Karpas-422 (cell line): Measurements from ENCODE around the gene SPRR2F. TPM values are rescaled to one million over a fixed set of nuclear protein-coding genes. Genes with fewer than 3 reads are reported as not detected.

ENCODE experiments used
- DNase-seq: peaks from one replicate; pipeline ENCODE4 v3.0.0-alpha.2; 2015
- H2AFZ ChIP-seq: fragments of 200-600 bp; sonication (generic); 2 replicates; pipeline ENCODE4 v1.6.1; 2014; ENCODE audit warnings: antibody characterized with exemption, low read length, mixed read lengths
- H3K27ac ChIP-seq: fragments of 200-600 bp; sonication (generic); 2 replicates; pipeline ENCODE4 v1.5.1; 2014; ENCODE audit warnings: mild to moderate bottlenecking, low read length, moderate library complexity
- H3K27me3 ChIP-seq: fragments of 200-600 bp; sonication (generic); 2 replicates; pipeline ENCODE4 v1.6.1; 2014; ENCODE audit warnings: low read length, mixed read lengths
- H3K36me3 ChIP-seq: fragments of 200-600 bp; sonication (generic); 2 replicates; pipeline ENCODE4 v1.6.1; 2014; ENCODE audit warnings: low read length, mixed read lengths; ENCODE audit not compliant: insufficient read depth
- H3K4me1 ChIP-seq: fragments of 200-600 bp; sonication (generic); 2 replicates; pipeline ENCODE4 v1.6.1; 2014; ENCODE audit warnings: mild to moderate bottlenecking, low read length, mixed read lengths
- H3K4me2 ChIP-seq: fragments of 200-600 bp; sonication (generic); 2 replicates; pipeline ENCODE4 v1.6.1; 2014; ENCODE audit warnings: low read length, low read depth, mild to moderate bottlenecking; ENCODE audit not compliant: poor library complexity, severe bottlenecking
- H3K4me3 ChIP-seq: fragments of 200-600 bp; sonication (generic); 2 replicates; pipeline ENCODE4 v1.5.1; 2014; ENCODE audit warnings: mild to moderate bottlenecking, antibody characterized with exemption, low read length, mixed read lengths
- H3K79me2 ChIP-seq: fragments of 200-600 bp; sonication (generic); 2 replicates; pipeline ENCODE4 v1.6.1; 2014; ENCODE audit warnings: mild to moderate bottlenecking, low read length, mixed read lengths
- H3K9ac ChIP-seq: fragments of 200-600 bp; sonication (generic); 2 replicates; pipeline ENCODE4 v1.6.0; 2014; ENCODE audit warnings: low read length
- H3K9me2 ChIP-seq: fragments of 200-600 bp; sonication (generic), shearing (Covaris generic); replicated peaks from 2 replicates; pipeline ENCODE4 v1.6.0; 2014; ENCODE audit warnings: mild to moderate bottlenecking, low read length, moderate library complexity; ENCODE audit not compliant: insufficient read depth
- H3K9me3 ChIP-seq: fragments of 300-700, 200-600 bp; sonication (generic); 2 replicates; pipeline ENCODE4 v1.6.1; 2014; ENCODE audit warnings: low read length, mixed read lengths
- H4K20me1 ChIP-seq: fragments of 200-600 bp; sonication (generic); 2 replicates; pipeline ENCODE4 v1.6.1; 2014; ENCODE audit warnings: mild to moderate bottlenecking, antibody characterized with exemption, low read length, low read depth; ENCODE audit not compliant: insufficient read depth
- small RNA-seq: library from RNA; depleted of rRNA; stranded (forward); fragments of <200 nt; gene quantifications from one replicate; pipeline ENCODE3, GENCODE V24; 2014
- total RNA-seq: library from RNA; depleted of rRNA; stranded (reverse); fragments of >200 nt; shearing (Covaris generic); gene quantifications from 2 replicates; pipeline ENCODE4 v1.2.3, GENCODE V29; 2014; ENCODE audit warnings: low replicate concordance; rRNA removed

The SPRR2F gene
- total RNA-seq, 1 experiment from 2014 or later, result not detected

DNA sequence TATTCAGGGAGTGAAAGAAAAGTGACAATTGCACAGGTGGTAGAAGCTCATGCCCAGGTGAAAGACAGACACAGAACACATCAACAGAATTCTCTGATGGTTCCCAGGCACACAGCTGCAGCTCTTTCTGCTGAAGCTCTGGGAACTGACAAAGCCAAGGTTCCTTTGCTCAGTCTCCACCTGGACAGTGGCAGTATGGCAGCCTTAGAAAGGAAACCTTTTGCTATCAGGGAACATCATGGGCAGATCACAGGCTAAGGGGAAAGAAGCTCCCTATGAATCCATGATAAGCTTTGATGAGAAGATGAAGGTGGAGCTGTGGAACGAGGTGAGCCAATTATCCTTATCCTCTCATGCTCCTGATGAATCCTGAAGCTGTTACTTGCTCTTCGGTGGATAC is 43.1 kb downstream of the SPRR2F start:
- Histone ChIP-seq H3K79me2 (no peaks in the 10 kb centered on the region), H3K4me2 (no peak overlapping the region), H3K36me3 (no peaks in the 10 kb centered on the region), H3K9me2 (no peaks in the 10 kb centered on the region), H3K9me3 (no peaks in the 10 kb centered on the region), H3K4me1 (no peaks in the 10 kb centered on the region), H3K27me3 (no peaks in the 10 kb centered on the region), H4K20me1 (no peaks in the 10 kb centered on the region), H3K4me3 (no peak overlapping the region), H3K9ac (no peak overlapping the region), H3K27ac (no peak overlapping the region), H2AFZ (no peak overlapping the region)
- DNase-seq, result no peak

Small RNA genes within 50 kb of the gene (small RNA-seq; reads per million reads assigned to genes)
- not detected for gene SPRR2C

Other genes with a start within 250 kb of the SPRR2F start
- not detected in 2 replicates for gene SMCP, start 235.2 kb downstream of the SPRR2F start, total RNA-seq
- gene IVL, start 205.0 kb downstream of the SPRR2F start, total RNA-seq, result not detected in 2 replicates
- not detected in 2 replicates for gene SPRR5, start 166.3 kb downstream of the SPRR2F start, total RNA-seq
- not detected in 2 replicates for gene SPRR4, start 142.9 kb downstream of the SPRR2F start, total RNA-seq
- not detected in 2 replicates for gene SPRR1A, start 129.4 kb downstream of the SPRR2F start, total RNA-seq
- not detected in 2 replicates for gene SPRR3, start 111.8 kb downstream of the SPRR2F start, total RNA-seq
- gene SPRR1B, start 82.3 kb downstream of the SPRR2F start, total RNA-seq, result not detected in 2 replicates
- not detected in 2 replicates for gene SPRR2D, start 72.4 kb downstream of the SPRR2F start, total RNA-seq
- gene SPRR2A, start 56.0 kb downstream of the SPRR2F start, total RNA-seq, result not detected in 2 replicates
- gene SPRR2B, start 41.9 kb downstream of the SPRR2F start, total RNA-seq, result not detected in 2 replicates
- gene SPRR2E, start 19.0 kb downstream of the SPRR2F start, total RNA-seq, result not detected in 2 replicates
- not detected in 2 replicates for gene SPRR2G, start 37.4 kb upstream of the SPRR2F start, total RNA-seq
- not detected in 2 replicates for gene LELP1, start 89.9 kb upstream of the SPRR2F start, total RNA-seq
- not detected in 2 replicates for gene PRR9, start 104.1 kb upstream of the SPRR2F start, total RNA-seq
- gene LORICRIN, start 146.2 kb upstream of the SPRR2F start, total RNA-seq, result not detected in 2 replicates
- gene PGLYRP3, start 199.4 kb upstream of the SPRR2F start, total RNA-seq, result not detected in 2 replicates
- gene PGLYRP4, start 235.3 kb upstream of the SPRR2F start, total RNA-seq, result not detected in 2 replicates
- not detected in 2 replicates for gene S100A9, start 244.3 kb upstream of the SPRR2F start, total RNA-seq